SJSA1 (cell line): ENCODE data around the gene P4HTM. TPM values are rescaled to one million over a fixed set of nuclear protein-coding genes. Genes with fewer than 3 reads are reported as not detected.
A peak's percentile ranks its signal among the peaks of the same experiment; 100 is the strongest.

ENCODE experiments used
- DNase-seq, 2 experiments: peaks; one replicate each; pipeline ENCODE4 v3.0.0-alpha.2; 2015 to 2020; ENCODE audit warnings: low spot score in 2 of 2, low read depth in 1 of 2
- H3K27ac ChIP-seq: fragments of 250-450 bp; sonication (Bioruptor Pico); 2 replicates; pipeline ENCODE4 v1.5.1; 2020; ENCODE audit warnings: mild to moderate bottlenecking, moderate library complexity
- H3K27me3 ChIP-seq: fragments of 250-450 bp; sonication (Bioruptor Pico); replicated peaks from 2 replicates; pipeline ENCODE4 v1.5.1; 2020; ENCODE audit warnings: mild to moderate bottlenecking, moderate library complexity
- H3K36me3 ChIP-seq: fragments of 250-450 bp; sonication (Bioruptor Pico); 2 replicates; pipeline ENCODE4 v1.5.1; 2020; ENCODE audit warnings: mild to moderate bottlenecking
- H3K4me1 ChIP-seq: fragments of 250-450 bp; sonication (Bioruptor Pico); replicated peaks from 2 replicates; pipeline ENCODE4 v1.6.1; 2021; ENCODE audit warnings: mild to moderate bottlenecking
- H3K4me3 ChIP-seq: fragments of 250-450 bp; sonication (Bioruptor Pico); 2 replicates; pipeline ENCODE4 v1.5.1; 2020; ENCODE audit warnings: mild to moderate bottlenecking
- H3K9me3 ChIP-seq: fragments of 250-450 bp; sonication (Bioruptor Pico); replicated peaks from 2 replicates; pipeline ENCODE4 v1.5.1; 2020; ENCODE audit warnings: mild to moderate bottlenecking
- total RNA-seq: library from RNA; depleted of rRNA; stranded (reverse); fragments of >200 nt; shearing (Covaris generic); gene quantifications from 2 replicates; pipeline ENCODE4 v1.2.3, GENCODE V29; 2014

The P4HTM gene
- total RNA-seq, 1 experiment from 2014 or later = 25.5 TPM

DNA sequence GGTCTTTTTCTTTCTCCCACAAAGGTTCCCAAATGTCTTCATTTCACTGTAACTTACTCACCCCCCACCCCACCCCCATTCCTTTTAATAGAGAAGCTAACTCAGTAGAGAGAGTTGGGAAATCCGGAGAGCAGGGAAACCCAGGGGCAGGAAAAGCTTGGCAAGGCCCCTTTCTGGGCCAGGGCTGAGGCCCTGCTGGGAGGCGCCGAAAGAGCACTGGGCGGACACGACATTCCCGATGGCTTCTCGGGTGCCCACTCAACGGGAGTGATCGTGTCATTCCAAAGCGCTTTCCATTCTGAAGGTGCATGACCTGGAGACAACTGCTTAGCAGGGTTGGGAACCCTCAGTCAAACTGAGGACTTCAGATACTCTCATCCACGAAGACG, 29.9 kb downstream of the P4HTM start:
- Histone ChIP-seq H3K4me3 (peak overlapping the region; percentile 96), H3K4me1 (peaks cover 37% of the 10 kb centered on the region), H3K9me3 (no peaks in the 10 kb centered on the region), H3K36me3 (peaks cover 62% of the 10 kb centered on the region), H3K27ac (no peak overlapping the region; the same call in 1 of the 2 replicates), H3K27me3 (no peaks in the 10 kb centered on the region)
- peak in 1 of 2 experiments; percentile 21 for DNase-seq

DNA sequence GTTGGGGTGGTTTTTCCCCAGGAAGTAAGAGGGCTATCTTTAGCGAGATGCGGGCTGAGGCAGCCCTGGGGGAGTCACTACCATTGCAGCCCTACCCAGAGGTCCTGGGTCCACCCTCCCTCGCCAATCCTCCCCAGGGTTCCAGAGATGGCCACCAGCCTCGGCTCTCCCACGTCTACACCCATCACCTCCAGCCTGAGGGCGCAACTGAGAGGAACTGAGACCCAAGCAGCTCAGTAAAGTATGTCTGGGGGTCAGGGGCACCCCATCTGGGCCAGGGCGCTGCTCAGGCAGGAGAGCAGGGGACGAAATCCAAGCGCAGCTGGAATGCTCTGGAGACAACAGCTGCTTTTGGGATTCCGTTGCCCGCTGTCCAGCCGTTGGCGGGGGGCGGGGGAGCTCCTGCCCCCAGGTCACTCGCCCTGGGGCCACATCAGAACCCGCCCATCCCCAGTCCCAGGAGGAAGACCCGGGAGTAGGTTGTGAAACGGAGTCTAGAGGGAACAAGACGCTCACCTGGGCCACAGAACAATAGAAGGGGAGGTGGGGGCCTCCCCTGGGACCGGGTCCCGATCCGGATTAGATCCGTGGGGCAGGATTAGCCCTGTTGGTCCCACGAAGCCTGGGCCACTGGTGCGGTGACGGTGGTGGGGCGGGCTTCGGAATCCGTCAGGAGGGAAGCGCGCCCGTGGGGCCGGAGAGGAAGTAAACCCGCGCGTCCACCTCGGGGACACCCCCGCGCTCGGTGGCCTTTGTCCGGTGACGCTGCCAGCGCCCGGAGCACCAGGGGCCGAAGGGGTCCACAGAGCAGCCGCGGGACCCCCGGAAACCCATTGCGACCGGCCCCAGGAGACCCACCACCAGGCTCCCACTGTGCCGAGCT, 30.5 kb downstream of the P4HTM start:
- H3K4me1 ChIP-seq = peaks cover 37% of the 10 kb centered on the region
- peak overlapping the region; percentile 98 for H3K27ac ChIP-seq
- no peaks in the 10 kb centered on the region for H3K9me3 ChIP-seq
- DNase-seq = peak in 1 of 2 experiments; percentile 54
- H3K27me3 ChIP-seq = no peaks in the 10 kb centered on the region
- H3K36me3 ChIP-seq = peaks cover 62% of the 10 kb centered on the region
- peak overlapping the region; percentile 96 for H3K4me3 ChIP-seq

DNA sequence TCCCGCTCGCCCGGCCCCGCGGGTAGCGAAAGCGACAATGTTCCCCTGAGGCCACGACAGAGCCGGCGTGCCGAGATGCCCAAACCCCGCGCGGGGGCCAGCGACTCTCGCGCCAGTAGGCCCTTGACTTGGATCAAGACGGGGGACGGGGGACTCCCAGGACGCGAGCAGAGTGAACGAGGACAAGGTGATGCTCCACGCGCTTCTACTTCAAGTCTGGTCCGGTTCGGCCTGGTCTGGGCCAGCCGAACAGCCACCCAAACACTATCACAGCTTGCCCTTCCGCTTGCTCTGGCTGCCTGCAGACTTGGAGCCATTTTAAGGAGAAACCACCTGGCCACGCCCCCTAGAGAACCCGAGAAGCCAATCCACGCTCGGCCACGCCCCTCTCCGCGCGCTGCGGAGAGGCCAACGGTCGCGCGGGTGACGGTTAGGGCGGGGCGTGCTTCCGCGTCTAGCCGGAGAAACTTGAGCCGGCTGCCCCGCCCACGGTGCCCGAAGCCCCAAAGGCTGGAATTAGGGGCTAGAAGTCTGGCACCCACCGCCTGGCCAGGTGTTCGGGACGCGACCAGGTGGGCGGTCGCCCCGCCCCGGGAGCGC, 31.3 kb downstream of the P4HTM start:
- Histone ChIP-seq H3K27me3 (no peaks in the 10 kb centered on the region), H3K9me3 (no peaks in the 10 kb centered on the region), H3K4me1 (peaks cover 37% of the 10 kb centered on the region), H3K36me3 (peaks cover 62% of the 10 kb centered on the region), H3K4me3 (peak overlapping the region; percentile 96), H3K27ac (peak overlapping the region; percentile 98)
- peak; percentile 98 for DNase-seq

DNA sequence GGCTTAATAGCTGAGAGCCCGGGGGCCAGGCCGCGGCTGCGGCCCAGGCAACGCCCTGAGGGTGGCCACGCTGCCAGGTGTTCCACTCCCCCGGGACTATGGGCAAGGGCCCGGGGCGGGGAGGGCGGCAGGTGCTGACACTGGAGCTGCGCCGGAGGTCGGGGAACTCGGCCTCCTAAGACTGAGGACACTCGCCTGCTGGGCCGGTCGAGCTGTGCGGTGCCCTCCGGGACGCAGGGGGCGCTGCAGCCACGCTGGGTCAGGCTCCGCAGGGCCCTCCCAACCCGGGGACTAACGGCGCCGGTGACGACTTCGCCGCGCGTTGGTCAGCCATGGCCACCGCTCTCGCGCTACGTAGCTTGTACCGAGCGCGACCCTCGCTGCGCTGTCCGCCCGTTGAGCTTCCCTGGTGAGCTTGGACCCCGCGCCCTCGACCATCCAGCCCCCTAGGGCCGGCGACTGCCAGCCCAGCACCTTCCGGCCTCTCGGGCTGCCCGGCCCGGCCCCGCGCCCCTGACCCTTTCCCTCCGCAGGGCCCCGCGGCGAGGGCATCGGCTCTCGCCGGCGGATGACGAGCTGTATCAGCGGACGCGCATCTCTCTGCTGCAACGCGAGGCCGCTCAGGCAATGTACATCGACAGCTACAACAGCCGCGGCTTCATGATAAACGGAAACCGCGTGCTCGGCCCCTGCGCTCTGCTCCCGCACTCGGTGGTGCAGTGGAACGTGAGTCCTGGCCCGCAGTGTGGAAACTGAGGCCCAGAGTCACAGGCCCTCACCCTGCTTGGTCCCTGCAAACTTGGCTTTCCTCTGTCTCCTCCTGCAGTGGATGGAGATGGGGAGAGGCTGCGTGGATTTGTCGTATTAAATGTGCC, 32.0 kb downstream of the P4HTM start, which contains the start of gene NDUFAF3:
NDUFAF3 (plus strand) TSS at position 309 of the 875 bp plus-strand sequence; CDS start at position 333, 24 bp downstream.
- peaks cover 62% of the 10 kb centered on the region for H3K36me3 ChIP-seq
- H3K4me1 ChIP-seq = peaks cover 38% of the 10 kb centered on the region
- H3K27me3 ChIP-seq = no peaks in the 10 kb centered on the region
- H3K9me3 ChIP-seq = no peaks in the 10 kb centered on the region
- H3K27ac ChIP-seq = peak within 1 kb of the TSS; percentile 98
- peak; percentile 87 to 91 for DNase-seq
- H3K4me3 ChIP-seq = peak within 1 kb of the TSS; percentile 96

DNA sequence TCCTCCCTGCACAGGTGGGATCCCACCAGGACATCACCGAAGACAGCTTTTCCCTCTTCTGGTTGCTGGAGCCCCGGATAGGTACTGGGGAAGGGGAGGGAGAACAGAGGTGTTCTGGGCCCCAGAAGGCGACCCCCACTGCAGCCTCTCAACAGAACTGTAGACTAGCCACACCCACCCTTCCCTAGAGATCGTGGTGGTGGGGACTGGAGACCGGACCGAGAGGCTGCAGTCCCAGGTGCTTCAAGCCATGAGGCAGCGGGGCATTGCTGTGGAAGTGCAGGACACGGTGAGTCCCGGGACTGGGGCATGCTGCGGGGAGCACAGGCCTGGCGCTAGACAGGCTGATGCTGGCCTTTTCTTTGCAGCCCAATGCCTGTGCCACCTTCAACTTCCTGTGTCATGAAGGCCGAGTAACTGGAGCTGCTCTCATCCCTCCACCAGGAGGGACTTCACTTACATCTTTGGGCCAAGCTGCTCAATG, 32.7 kb downstream of the P4HTM start:
- Histone ChIP-seq H3K9me3 (no peaks in the 10 kb centered on the region), H3K4me1 (peaks cover 35% of the 10 kb centered on the region), H3K4me3 (peak overlapping the region; percentile 96), H3K36me3 (peaks cover 69% of the 10 kb centered on the region), H3K27me3 (no peaks in the 10 kb centered on the region), H3K27ac (peak overlapping the region; percentile 98)
- peak in 1 of 2 experiments; percentile 21 for DNase-seq

GRCh38 chr3:49023775-49024174, 33.7 kb downstream of the P4HTM start:
- DNase-seq = no peak
- no peaks in the 10 kb centered on the region for H3K27me3 ChIP-seq
- H3K27ac ChIP-seq = no peak overlapping the region
- peaks cover 73% of the 10 kb centered on the region for H3K36me3 ChIP-seq
- no peaks in the 10 kb centered on the region for H3K9me3 ChIP-seq
- H3K4me3 ChIP-seq = no peak overlapping the region
- H3K4me1 ChIP-seq = peaks cover 32% of the 10 kb centered on the region

DNA sequence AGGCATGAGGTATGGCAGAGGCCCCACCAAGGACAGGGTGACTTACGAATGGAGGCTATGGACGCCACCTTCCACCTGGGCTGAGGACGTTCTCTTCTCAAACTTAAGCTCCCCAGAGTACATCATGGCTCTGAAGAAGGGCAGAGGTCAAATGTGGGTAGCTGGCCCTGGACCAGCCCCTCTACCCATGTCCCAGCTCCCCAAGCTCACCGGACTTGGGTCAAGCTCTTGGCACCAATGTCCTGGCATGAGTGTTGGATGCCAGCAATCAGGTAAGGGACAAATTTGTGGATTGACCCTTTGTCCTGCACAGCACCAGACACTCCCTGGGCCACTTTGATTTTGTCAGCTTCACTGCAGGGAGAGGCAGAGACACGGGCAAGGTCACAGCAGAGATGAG, 34.4 kb downstream of the P4HTM start:
- H3K27me3 ChIP-seq = no peaks in the 10 kb centered on the region
- no peak overlapping the region for H3K4me3 ChIP-seq
- H3K36me3 ChIP-seq = peaks cover 77% of the 10 kb centered on the region
- peaks cover 32% of the 10 kb centered on the region for H3K4me1 ChIP-seq
- H3K27ac ChIP-seq = no peak overlapping the region
- DNase-seq = no peak
- no peaks in the 10 kb centered on the region for H3K9me3 ChIP-seq

DNA sequence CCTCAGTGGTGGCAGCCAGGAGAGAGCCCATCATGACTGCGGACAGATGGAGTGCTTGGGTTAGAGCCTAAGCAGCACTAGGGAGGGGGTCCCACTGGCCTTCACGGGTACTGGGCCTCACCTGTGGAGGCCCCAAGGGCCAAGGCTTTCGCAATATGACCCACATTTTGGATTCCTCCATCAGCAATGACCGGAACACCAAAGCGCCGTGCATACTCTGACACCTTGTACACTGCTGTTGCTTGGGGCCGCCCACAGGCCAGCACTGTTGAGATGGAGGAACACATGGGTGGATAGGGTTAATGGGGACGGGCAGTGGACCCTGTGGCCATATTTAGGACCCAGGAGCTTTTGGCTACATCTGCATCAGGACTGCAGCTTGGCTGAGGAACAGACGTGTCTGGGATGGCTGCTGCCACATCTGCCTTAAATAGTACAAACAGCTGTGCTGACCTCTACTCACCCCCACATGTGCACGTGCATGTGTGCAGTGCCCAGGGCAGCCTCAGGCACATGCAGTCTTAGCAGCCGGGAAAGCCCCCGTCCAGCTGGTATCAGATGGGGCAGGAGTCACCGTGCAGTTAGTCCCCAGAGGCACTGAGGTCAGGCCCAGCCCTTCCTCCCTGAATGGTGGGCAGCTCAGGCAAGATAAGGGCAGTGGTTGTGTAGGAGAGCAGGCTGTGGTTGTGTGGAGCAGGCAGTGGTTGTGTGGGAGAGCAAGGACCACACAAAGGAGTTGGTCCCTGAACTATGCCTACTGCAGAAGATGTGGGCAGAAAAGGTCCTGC, 35.2 kb downstream of the P4HTM start:
- Histone ChIP-seq H3K27ac (no peak overlapping the region), H3K27me3 (no peaks in the 10 kb centered on the region), H3K9me3 (no peaks in the 10 kb centered on the region), H3K4me3 (no peak overlapping the region), H3K36me3 (peaks cover 85% of the 10 kb centered on the region), H3K4me1 (peaks cover 28% of the 10 kb centered on the region)
- DNase-seq = no peak

- peaks cover 87% of the 10 kb centered on the region for H3K36me3 ChIP-seq
- peaks cover 28% of the 10 kb centered on the region for H3K4me1 ChIP-seq
These were observed 35.9 kb downstream of the P4HTM start for GRCh38 chr3:49025793-49026520.

GRCh38 chr3:49026536-49026935, 36.5 kb downstream of the P4HTM start:
- H3K27ac ChIP-seq = no peak overlapping the region
- no peaks in the 10 kb centered on the region for H3K9me3 ChIP-seq
- no peak for DNase-seq
- H3K4me1 ChIP-seq = peaks cover 28% of the 10 kb centered on the region
- no peaks in the 10 kb centered on the region for H3K27me3 ChIP-seq
- H3K4me3 ChIP-seq = no peak overlapping the region
- peaks cover 90% of the 10 kb centered on the region for H3K36me3 ChIP-seq

More at GRCh38 chr3:49025793-49026520, 35.9 kb downstream of the P4HTM start:
- no peak overlapping the region for H3K27ac ChIP-seq
- no peak for DNase-seq
- no peaks in the 10 kb centered on the region for H3K9me3 ChIP-seq
- no peaks in the 10 kb centered on the region for H3K27me3 ChIP-seq
- no peak overlapping the region for H3K4me3 ChIP-seq

DNA sequence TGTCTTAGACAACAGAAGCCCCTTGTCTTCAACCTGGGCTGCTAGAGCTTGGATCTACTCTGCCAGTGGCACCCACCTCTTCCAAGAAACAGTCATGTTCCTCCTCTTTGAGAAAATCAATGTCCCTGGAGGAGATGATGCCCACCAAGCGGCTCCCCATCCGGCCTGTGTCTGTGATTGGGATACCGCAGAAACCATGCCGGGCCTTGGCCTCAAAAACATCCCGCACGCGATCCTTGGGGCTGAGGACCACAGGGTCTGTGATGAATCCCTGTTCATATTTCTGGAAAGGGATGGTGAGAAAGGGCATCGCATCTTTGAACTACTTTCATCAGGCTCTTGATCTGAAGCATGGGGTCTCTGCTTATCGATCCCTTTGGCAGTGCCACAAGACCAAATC, 37.6 kb downstream of the P4HTM start:
- H3K27me3 ChIP-seq = no peaks in the 10 kb centered on the region
- no peaks in the 10 kb centered on the region for H3K9me3 ChIP-seq
- DNase-seq = no peak
- H3K4me3 ChIP-seq = no peak overlapping the region
- H3K27ac ChIP-seq = no peak overlapping the region
- peaks cover 93% of the 10 kb centered on the region for H3K36me3 ChIP-seq
- peaks cover 27% of the 10 kb centered on the region for H3K4me1 ChIP-seq

DNA sequence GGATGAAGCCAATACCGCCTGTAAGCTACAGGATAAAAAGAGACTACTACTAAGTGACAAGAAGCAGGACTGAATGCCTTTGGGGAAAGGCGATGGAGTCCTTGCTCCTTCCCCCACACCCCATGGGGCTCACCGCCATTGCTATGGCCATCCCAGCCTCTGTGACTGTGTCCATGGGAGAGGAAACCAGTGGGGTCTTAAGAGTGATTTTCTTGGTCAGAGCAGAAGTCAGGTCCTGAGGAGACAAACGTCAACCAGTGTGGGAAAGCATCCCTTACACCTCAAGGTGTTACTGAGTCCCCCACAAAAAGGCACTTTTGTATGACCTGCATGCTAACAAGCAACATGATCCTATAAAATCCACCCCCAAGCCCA, 38.2 kb downstream of the P4HTM start:
- Histone ChIP-seq H3K27ac (0 out of 2 replicates have a peak overlapping the region, but pooled peaks have one; percentile 63), H3K9me3 (no peaks in the 10 kb centered on the region), H3K4me1 (peaks cover 21% of the 10 kb centered on the region), H3K27me3 (no peaks in the 10 kb centered on the region), H3K4me3 (peak overlapping the region; percentile 48), H3K36me3 (peaks cover 93% of the 10 kb centered on the region)
- no peak for DNase-seq
